ENCODE measurements around the gene ENPEP. TPM values are rescaled to one million over a fixed set of nuclear protein-coding genes. Genes with fewer than 3 reads are reported as not detected.

The ENPEP gene
- total and polyA plus RNA-seq, 10 of the 15 experiments (the other 5 are each of a cell fraction or from before 2014, with no cell fraction given): 0.03 TPM; not detected in 9

GRCh38 chr4:110499126-110499525, 23.2 kb downstream of the ENPEP start:
- Histone ChIP-seq H3K27ac (ENCODE audit: control insufficient read depth, insufficient read depth) (no peak overlapping the region), H3K9ac (ENCODE audit: control insufficient read depth, insufficient read depth, low read length) (no peak overlapping the region), H4K20me1 (ENCODE audit: control insufficient read depth, insufficient read depth) (no peaks in the 10 kb centered on the region), H3K79me2 (ENCODE audit: control insufficient read depth, insufficient read depth, low read length) (no peaks in the 10 kb centered on the region), H3K36me3 (ENCODE audit: control insufficient read depth in 2 of 2, insufficient read depth in 2 of 2, low read length in 1 of 2) (no peaks in the 10 kb centered on the region), H3K4me2 (ENCODE audit: control insufficient read depth, insufficient read depth) (no peak overlapping the region), H3K4me1 (ENCODE audit: control insufficient read depth, insufficient read depth, low read length) (peaks cover 9% of the 10 kb centered on the region), H3K4me3 (no peak overlapping the region), H3K27me3 (replicated peaks in 1 of 2; ENCODE audit: control insufficient read depth in 2 of 2, insufficient read depth in 2 of 2, low read length in 1 of 2) (no peaks in the 10 kb centered on the region; a peak in 1 of 4 replicates), H3K9me3 (replicated peaks; ENCODE audit: control insufficient read depth, insufficient read depth, low read length) (no peaks in the 10 kb centered on the region; the same call in 1 of the 3 replicates), H2AFZ (ENCODE audit: control insufficient read depth, low read depth, low read length) (no peak overlapping the region)
- WGBS (ENCODE audit: insufficient coverage, insufficient replicate concordance, low lambda C conversion rate, missing lambda C conversion rate): 51% methylated on average over 4 of the region's 4 CpGs
- TF ChIP-seq NR2C2 (IDR thresholded peaks at IDR 0.05; ENCODE audit: borderline replicate concordance, control insufficient read depth, insufficient read length, low read depth): no peak
- TF ChIP-seq BCL3 (IDR thresholded peaks at IDR 0.05; ENCODE audit: borderline replicate concordance, insufficient read depth, low read depth, low read length, poor library complexity, severe bottlenecking): no peak
- no peak for TF ChIP-seq POU2F2 (IDR thresholded peaks at IDR 0.05; ENCODE audit: borderline replicate concordance, low read depth, low read length)
- no peak for TF ChIP-seq PAX5 (IDR thresholded peaks at IDR 0.05; ENCODE audit: borderline replicate concordance, low read depth, low read length)
- DNase-seq (ENCODE audit: low read depth, low spot score) (no peak), ATAC-seq (no peak), FAIRE-seq (no peak)
- ChIA-PET SMC1A (ENCODE audit: uncharacterized antibody, unreplicated experiment) (interaction anchor here (1.0 kb wide), 1 partner anchor 184 kb away, joined by 4 read pairs; no protein-coding TSS in a partner anchor), RAD21 (ENCODE audit: unreplicated experiment) (no interaction called here), POLR2A (no interaction called here), CTCF (interaction anchor here (0.6 to 2.6 kb wide), 2 partner anchors 10 to 495 kb away, joined by 3 to 12 read pairs; no protein-coding TSS in a partner anchor)
- BruUV-seq (replicated peaks): no TSS peak
- intact Hi-C loops (cut with micrococcal nuclease; ENCODE audit: unreplicated experiment) (no loop called here), in situ Hi-C loops (cut with MboI) (no loop called here)

- H3K36me3 ChIP-seq (ENCODE audit: control insufficient read depth in 2 of 2, insufficient read depth in 2 of 2, low read length in 1 of 2): no peaks in the 10 kb centered on the region
- no peak overlapping the region for H3K4me3 ChIP-seq
- no peaks in the 10 kb centered on the region; a peak in 1 of 4 replicates for H3K27me3 ChIP-seq (replicated peaks in 1 of 2; ENCODE audit: control insufficient read depth in 2 of 2, insufficient read depth in 2 of 2, low read length in 1 of 2)
- no peak for DNase-seq (ENCODE audit: low read depth, low spot score)
- no peak overlapping the region for H3K27ac ChIP-seq (ENCODE audit: control insufficient read depth, insufficient read depth)
- SMC1A ChIA-PET (ENCODE audit: uncharacterized antibody, unreplicated experiment): interaction anchor here (1.5 kb wide), 1 partner anchor 482 kb away, joined by 3 read pairs; no protein-coding TSS in a partner anchor
- ATAC-seq: no peak
- H2AFZ ChIP-seq (ENCODE audit: control insufficient read depth, low read depth, low read length): no peak overlapping the region
- H3K79me2 ChIP-seq (ENCODE audit: control insufficient read depth, insufficient read depth, low read length): no peaks in the 10 kb centered on the region
- in situ Hi-C loops (cut with MboI): loop anchor here (10.0 kb wide), 3 partner anchors 157 to 1077 kb away; no protein-coding TSS in a partner anchor
- no peak overlapping the region for H3K9ac ChIP-seq (ENCODE audit: control insufficient read depth, insufficient read depth, low read length)
- H4K20me1 ChIP-seq (ENCODE audit: control insufficient read depth, insufficient read depth): no peaks in the 10 kb centered on the region
- RAD21 ChIA-PET (ENCODE audit: unreplicated experiment): no interaction called here
- no peak for FAIRE-seq
- intact Hi-C loops (cut with micrococcal nuclease; ENCODE audit: unreplicated experiment): no loop called here
- BruUV-seq (replicated peaks): no TSS peak
- peaks cover 11% of the 10 kb centered on the region for H3K4me1 ChIP-seq (ENCODE audit: control insufficient read depth, insufficient read depth, low read length)
- no peak overlapping the region for H3K4me2 ChIP-seq (ENCODE audit: control insufficient read depth, insufficient read depth)
- no peaks in the 10 kb centered on the region; the same call in 1 of the 3 replicates for H3K9me3 ChIP-seq (replicated peaks; ENCODE audit: control insufficient read depth, insufficient read depth, low read length)
- CTCF ChIA-PET: interaction anchor here (2.6 kb wide), 1 partner anchor 8 kb away, joined by 12 read pairs; no protein-coding TSS in a partner anchor
- POLR2A ChIA-PET: no interaction called here
- TF ChIP-seq EP300 (IDR thresholded peaks at IDR 0.05; ENCODE audit: borderline replicate concordance in 1 of 2, control insufficient read depth in 1 of 2, low read depth in 2 of 2, low read length in 2 of 2) (no peak), TCF12 (IDR thresholded peaks at IDR 0.05; ENCODE audit: low read depth, low read length) (no peak), ZBTB11 (CRISPR knock-in tag; IDR thresholded peaks at IDR 0.05) (no peak), CBFB (IDR thresholded peaks at IDR 0.05; ENCODE audit: low read depth) (no peak), ZZZ3 (IDR thresholded peaks at IDR 0.05; ENCODE audit: control insufficient read depth, insufficient read length, low read depth) (no peak), SIN3A (IDR thresholded peaks at IDR 0.05; ENCODE audit: low read depth, low read length) (no peak), ZNF217 (IDR thresholded peaks at IDR 0.05) (no peak), BACH1 (IDR thresholded peaks at IDR 0.05; ENCODE audit: borderline replicate concordance) (no peak), FOS (IDR thresholded peaks at IDR 0.05; ENCODE audit: borderline replicate concordance, extremely low read depth, insufficient read length) (no peak), TARDBP (IDR thresholded peaks at IDR 0.05; ENCODE audit: borderline replicate concordance) (no peak)
These were observed 25.9 kb downstream of the ENPEP start for GRCh38 chr4:110501826-110502225.

Measured in GM12878 (cell line).